IPS-20b (cell line): ENCODE results near the gene LRCH4.

ENCODE experiments used
- H3K27ac ChIP-seq: one replicate; pipeline ENCODE4 v1.5.1; 2013; ENCODE audit warnings: low read length
- H3K27me3 ChIP-seq: 2 replicates; pipeline ENCODE4 v1.6.1; 2013; ENCODE audit warnings: mild to moderate bottlenecking, low read length, inconsistent platforms; ENCODE audit not compliant: insufficient read depth
- H3K36me3 ChIP-seq: 2 replicates; pipeline ENCODE4 v1.6.1; 2013; ENCODE audit warnings: low read depth, mild to moderate bottlenecking, inconsistent platforms, low read length, moderate library complexity; ENCODE audit not compliant: insufficient read depth
- H3K4me1 ChIP-seq: 2 replicates; pipeline ENCODE4 v1.6.1; 2013; ENCODE audit warnings: mild to moderate bottlenecking, control low read depth, inconsistent platforms, low read length, moderate library complexity; ENCODE audit not compliant: insufficient read depth
- H3K4me3 ChIP-seq: 2 replicates; pipeline ENCODE4 v1.5.1; 2013; ENCODE audit warnings: mild to moderate bottlenecking, low read length, inconsistent platforms
- H3K9ac ChIP-seq: 2 replicates; pipeline ENCODE4 v1.6.1; 2013; ENCODE audit warnings: low read depth, mild to moderate bottlenecking, inconsistent platforms, low read length, moderate library complexity
- H3K9me3 ChIP-seq: 2 replicates; pipeline ENCODE4 v1.6.1; 2013; ENCODE audit warnings: mild to moderate bottlenecking, low read depth, low read length, inconsistent platforms; ENCODE audit not compliant: insufficient read depth

Gene LRCH4

DNA sequence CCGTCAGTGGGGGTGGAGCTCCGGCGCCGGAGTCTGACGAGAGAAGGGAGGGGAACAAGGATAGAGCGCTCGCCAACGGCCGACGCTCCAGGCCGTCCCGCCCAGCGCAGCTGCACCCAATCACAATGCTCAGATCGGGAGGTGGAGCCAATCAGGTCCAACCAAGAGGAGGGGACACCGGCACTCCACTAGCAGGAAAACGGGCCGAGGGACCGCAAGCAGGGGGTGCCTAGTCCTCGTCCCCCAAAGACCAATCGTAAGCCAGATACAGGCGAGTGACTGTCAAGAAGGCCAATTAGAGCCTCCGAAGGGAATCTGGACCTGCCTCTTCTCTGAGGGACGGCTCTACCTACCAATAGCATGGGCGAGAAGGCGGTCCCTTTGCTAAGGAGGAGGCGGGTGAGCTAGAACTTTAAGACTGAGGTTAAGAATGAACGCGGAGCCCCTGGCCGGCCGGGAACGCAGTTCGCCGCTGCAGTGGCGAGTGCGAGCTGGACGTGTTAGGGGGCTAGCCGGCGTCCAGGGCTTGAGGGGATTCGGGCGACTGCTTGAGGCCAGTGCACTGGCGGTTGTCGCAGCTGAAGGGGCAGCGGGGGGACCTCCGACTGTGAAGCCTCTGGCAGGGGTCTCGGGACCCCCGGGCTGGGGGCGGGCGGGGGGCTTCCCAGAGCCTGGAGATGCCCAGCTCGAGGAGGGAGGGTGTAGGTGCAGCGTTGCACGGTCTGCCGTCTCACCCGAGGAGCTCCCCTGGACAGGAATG lies 517 bp upstream of the LRCH4 start, which contains the start of gene FBXO24:
Gene FBXO24 (plus strand): TSS at position 63 of the 760 bp plus-strand sequence. CDS start 298 bp downstream, at position 361.
- Histone ChIP-seq H3K9ac (peak within 1 kb of the TSS; percentile 88; the same call in 1 of the 2 replicates), H3K27ac (peak within 1 kb of the TSS; percentile 42), H3K27me3 (peaks cover 13% of the 10 kb centered on the region; the same call in 1 of the 2 replicates), H3K4me3 (peak within 1 kb of the TSS; percentile 88), H3K9me3 (no peaks in the 10 kb centered on the region), H3K36me3 (peaks cover 12% of the 10 kb centered on the region), H3K4me1 (peaks cover 11% of the 10 kb centered on the region; the same call in 1 of the 2 replicates)

GRCh38 chr7:100584683-100585510 lies 1.0 kb downstream of the LRCH4 start:
- Histone ChIP-seq H3K4me1 (peaks cover 11% of the 10 kb centered on the region; the same call in 1 of the 2 replicates), H3K4me3 (peak overlapping the region; percentile 88), H3K9ac (peak overlapping the region; percentile 88; the same call in 1 of the 2 replicates), H3K36me3 (peaks cover 27% of the 10 kb centered on the region), H3K27me3 (peaks cover under 1% of the 10 kb centered on the region; the same call in 1 of the 2 replicates), H3K27ac (no peak overlapping the region), H3K9me3 (no peaks in the 10 kb centered on the region)

DNA sequence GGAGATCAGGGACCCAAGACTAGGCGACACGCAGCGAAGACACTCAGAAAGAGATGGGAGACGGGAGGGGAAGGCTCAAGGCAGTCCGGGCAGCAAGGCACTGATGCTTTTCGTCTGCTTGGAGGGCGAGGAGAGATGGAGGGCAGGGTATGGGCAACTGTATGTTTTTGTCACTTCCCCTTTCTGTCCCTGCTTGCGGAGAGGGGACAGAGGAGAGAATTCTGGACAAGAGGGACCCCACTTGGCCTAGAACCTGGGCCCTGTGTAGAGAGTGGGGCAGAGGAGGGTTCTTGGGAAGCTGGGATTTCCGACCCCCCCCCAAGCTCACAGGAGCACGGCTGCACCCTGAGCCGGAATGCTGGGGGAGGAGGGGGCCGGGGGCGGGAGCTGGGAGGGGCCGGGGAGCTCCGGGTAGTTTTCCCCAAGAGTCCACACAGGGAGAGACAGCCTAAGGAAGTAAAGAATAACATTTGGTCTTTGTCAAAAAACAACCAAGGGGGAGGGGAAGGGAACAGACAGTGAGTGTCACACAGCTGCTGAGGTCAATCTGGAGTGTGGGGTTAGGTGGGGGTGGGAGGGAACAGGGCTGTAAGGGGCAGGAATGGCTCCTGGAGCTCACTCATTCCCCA lies 1.8 kb downstream of the LRCH4 start:
- peaks cover 11% of the 10 kb centered on the region; the same call in 1 of the 2 replicates for H3K4me1 ChIP-seq
- H3K9me3 ChIP-seq = no peaks in the 10 kb centered on the region
- no peak overlapping the region for H3K27ac ChIP-seq
- H3K9ac ChIP-seq = peak overlapping the region; percentile 88; the same call in 1 of the 2 replicates
- peaks cover 33% of the 10 kb centered on the region for H3K36me3 ChIP-seq
- peak overlapping the region; percentile 88 for H3K4me3 ChIP-seq
- no peaks in the 10 kb centered on the region; the same call in 1 of the 2 replicates for H3K27me3 ChIP-seq

DNA sequence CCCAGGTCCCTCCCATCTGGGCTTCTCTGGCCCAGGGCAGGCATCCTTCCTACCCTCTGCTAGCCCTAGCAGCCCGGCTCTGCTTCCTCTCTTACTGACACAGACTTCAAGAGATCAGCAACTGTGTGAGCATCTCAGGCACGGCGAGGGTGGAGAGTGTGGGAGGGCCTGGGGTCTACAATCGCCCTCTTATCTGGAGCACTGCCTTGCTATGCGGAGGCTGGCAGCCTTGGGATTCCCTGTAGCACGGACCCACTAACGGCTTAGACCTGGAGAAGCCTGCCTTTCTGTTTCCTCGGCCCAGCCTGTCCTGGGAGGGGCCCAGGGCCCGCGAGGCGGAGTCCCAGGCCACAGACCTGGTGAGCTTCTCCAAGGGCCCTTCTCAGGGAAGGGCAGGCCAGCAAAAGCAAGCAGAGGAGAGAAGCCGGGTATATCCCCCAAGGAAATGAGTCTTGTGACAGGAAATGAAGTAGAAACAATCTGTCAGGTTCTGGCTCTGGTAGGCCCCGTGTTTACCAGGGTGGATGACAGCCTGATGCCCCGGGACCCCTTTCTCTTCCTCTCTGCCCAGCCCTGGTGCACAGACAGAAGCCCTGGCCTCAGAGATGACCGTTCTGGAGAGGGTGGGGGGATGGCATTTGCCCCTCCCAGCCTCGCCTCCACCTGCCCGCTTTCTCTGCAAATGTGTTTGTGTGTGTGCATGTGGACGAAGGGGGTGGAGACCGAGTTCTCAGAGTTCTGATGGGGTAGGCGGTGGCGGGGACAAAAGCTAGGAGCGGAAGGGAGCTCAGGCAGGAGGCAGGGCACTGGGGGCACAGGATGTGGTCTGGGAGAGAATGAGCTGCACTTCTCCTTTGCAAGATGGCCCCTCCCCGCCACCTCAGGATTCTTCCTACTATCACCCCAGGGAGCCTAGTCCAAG lies 2.5 kb downstream of the LRCH4 start:
- H3K9ac ChIP-seq = peak overlapping the region; percentile 54; the same call in 1 of the 2 replicates

DNA sequence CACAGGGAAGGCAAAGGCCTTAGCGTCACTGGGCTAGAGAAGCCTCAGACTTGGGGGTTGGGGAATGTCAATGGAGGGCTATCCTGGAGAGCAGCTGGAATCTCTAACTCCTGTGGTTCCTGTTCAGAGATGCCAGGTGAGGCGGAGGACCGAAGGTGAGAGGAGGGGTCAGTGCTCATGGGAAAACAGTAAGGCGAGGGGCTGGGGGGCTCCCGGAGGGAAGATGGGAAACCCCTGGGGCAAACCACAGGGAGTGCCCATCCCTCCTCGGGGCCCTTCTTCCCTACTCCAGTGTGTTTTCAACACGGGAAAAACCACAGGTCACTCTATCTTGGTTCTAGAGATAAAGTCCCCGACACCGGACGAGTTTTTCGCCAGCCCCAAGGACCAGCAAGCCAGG lies 3.3 kb downstream of the LRCH4 start:
- Histone ChIP-seq H3K27ac (no peak overlapping the region), H3K36me3 (peaks cover 40% of the 10 kb centered on the region), H3K27me3 (no peaks in the 10 kb centered on the region), H3K9ac (no peak overlapping the region), H3K9me3 (no peaks in the 10 kb centered on the region), H3K4me3 (no peak overlapping the region), H3K4me1 (peaks cover 11% of the 10 kb centered on the region; the same call in 1 of the 2 replicates)

More for the DNA sequence above, 2.5 kb downstream of the LRCH4 start:
- H3K4me3 ChIP-seq = peak overlapping the region; percentile 13; the same call in 1 of the 2 replicates
- peaks cover 39% of the 10 kb centered on the region for H3K36me3 ChIP-seq
- H3K27me3 ChIP-seq = no peaks in the 10 kb centered on the region; the same call in 1 of the 2 replicates
- no peaks in the 10 kb centered on the region for H3K9me3 ChIP-seq
- no peak overlapping the region for H3K27ac ChIP-seq
- peaks cover 11% of the 10 kb centered on the region; the same call in 1 of the 2 replicates for H3K4me1 ChIP-seq

DNA sequence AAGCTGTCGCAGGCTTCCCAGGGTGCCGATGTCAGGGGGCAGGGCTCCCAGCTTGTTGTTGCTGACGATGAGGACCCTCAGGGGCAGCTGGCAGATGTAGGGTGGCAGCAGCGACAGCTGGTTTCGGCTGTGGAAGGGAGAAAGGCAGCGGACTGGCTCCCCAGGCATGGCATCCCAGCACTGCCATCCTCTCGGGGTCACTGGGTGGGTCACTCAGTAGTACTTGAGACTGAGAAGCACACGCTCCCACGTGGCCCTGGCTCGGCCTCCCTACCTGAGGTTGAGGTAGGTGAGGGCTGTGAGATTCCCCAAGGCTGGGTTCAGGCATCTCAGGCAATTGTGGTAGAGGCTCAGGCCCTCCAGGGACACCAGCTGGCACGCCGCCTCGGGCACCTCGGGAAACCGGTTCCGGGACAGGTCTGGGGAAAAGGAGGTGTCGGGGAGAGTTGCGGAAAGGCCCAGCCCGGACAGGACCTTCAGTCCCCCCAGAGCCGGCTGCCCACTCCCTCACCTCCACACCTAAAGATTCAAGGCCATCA lies 3.8 kb downstream of the LRCH4 start:
- peaks cover 11% of the 10 kb centered on the region; the same call in 1 of the 2 replicates for H3K4me1 ChIP-seq
- H3K4me3 ChIP-seq = no peak overlapping the region
- no peak overlapping the region for H3K9ac ChIP-seq
- no peaks in the 10 kb centered on the region for H3K9me3 ChIP-seq
- no peak overlapping the region for H3K27ac ChIP-seq
- peaks cover 40% of the 10 kb centered on the region for H3K36me3 ChIP-seq
- H3K27me3 ChIP-seq = no peaks in the 10 kb centered on the region

- peaks cover 11% of the 10 kb centered on the region; the same call in 1 of the 2 replicates for H3K4me1 ChIP-seq
- peaks cover 49% of the 10 kb centered on the region for H3K36me3 ChIP-seq
- H3K4me3 ChIP-seq = no peak overlapping the region
- no peak overlapping the region for H3K27ac ChIP-seq
- H3K27me3 ChIP-seq = no peaks in the 10 kb centered on the region
- no peaks in the 10 kb centered on the region for H3K9me3 ChIP-seq
- no peak overlapping the region for H3K9ac ChIP-seq
Measured at GRCh38 chr7:100580466-100581283, 5.3 kb downstream of the LRCH4 start.

- Histone ChIP-seq H3K27me3 (no peaks in the 10 kb centered on the region), H3K4me3 (no peak overlapping the region), H3K36me3 (peaks cover 57% of the 10 kb centered on the region), H3K4me1 (0 out of 2 replicates have a peak, but pooled peaks cover 2% of the 10 kb centered on the region), H3K9ac (no peak overlapping the region), H3K9me3 (no peaks in the 10 kb centered on the region), H3K27ac (no peak overlapping the region)
Measured at GRCh38 chr7:100578246-100579183, 7.4 kb downstream of the LRCH4 start.

GRCh38 chr7:100577507-100577906 lies 8.4 kb downstream of the LRCH4 start:
- no peaks in the 10 kb centered on the region for H3K4me1 ChIP-seq
- no peaks in the 10 kb centered on the region for H3K9me3 ChIP-seq
- no peaks in the 10 kb centered on the region for H3K27me3 ChIP-seq
- no peak overlapping the region for H3K4me3 ChIP-seq
- H3K9ac ChIP-seq = no peak overlapping the region
- H3K36me3 ChIP-seq = peaks cover 56% of the 10 kb centered on the region
- no peak overlapping the region for H3K27ac ChIP-seq
